T-helper 17 cell (primary cell): Measurements from ENCODE around the gene EPOP. TPM values are rescaled to one million over a fixed set of nuclear protein-coding genes. Genes with fewer than 3 reads are reported as not detected.
"Not testable (repeated sequence)": the region's sequence is repeated elsewhere in the genome, so short reads cannot be mapped to it uniquely, and the experiment has no call there.

ENCODE experiments used
- ATAC-seq: fragments of 150-1000 bp; cut with Tn5 transposase; 2 replicates; pipeline ENCODE4 v1.10.0; 2021; ENCODE audit warnings: mild to moderate bottlenecking, moderate library complexity
- DNase-seq, 3 donors: peaks; one replicate each; pipeline versions ENCODE4 v3.0.0 to v3.0.0-alpha.2; 2020 to 2021
- H3K9me3 ChIP-seq: one replicate; pipeline ENCODE4 v1.7.0; 2013; ENCODE audit warnings: low read length, mild to moderate bottlenecking; ENCODE audit not compliant: control insufficient read depth, poor library complexity, severe bottlenecking
- H3K27ac Mint-ChIP-seq: one replicate; pipeline ENCODE4 v1.8.0; 2022; ENCODE audit warnings: mild to moderate bottlenecking, moderate library complexity, mixed read lengths
- H3K27me3 Mint-ChIP-seq: one replicate; pipeline ENCODE4 v1.8.0; 2022; ENCODE audit warnings: mixed read lengths
- H3K36me3 Mint-ChIP-seq: one replicate; pipeline ENCODE4 v1.8.0; 2022; ENCODE audit warnings: low read depth, mixed read lengths
- H3K4me1 Mint-ChIP-seq: one replicate; pipeline ENCODE4 v1.8.0; 2022; ENCODE audit warnings: mild to moderate bottlenecking, mixed read lengths
- H3K4me3 Mint-ChIP-seq: one replicate; pipeline ENCODE4 v1.8.0; 2022; ENCODE audit warnings: mild to moderate bottlenecking, moderate library complexity, mixed read lengths
- total RNA-seq, 4 donors: library from RNA in 2 of 4; stranded (reverse) in 2 of 4; gene quantifications; one replicate each; pipeline ENCODE4 v1.2.3 and lab custom pipeline; 2022 to 2026

Gene EPOP
- total RNA-seq, 2 donors from 2014 or later = 0.60 to 1.1 TPM

DNA sequence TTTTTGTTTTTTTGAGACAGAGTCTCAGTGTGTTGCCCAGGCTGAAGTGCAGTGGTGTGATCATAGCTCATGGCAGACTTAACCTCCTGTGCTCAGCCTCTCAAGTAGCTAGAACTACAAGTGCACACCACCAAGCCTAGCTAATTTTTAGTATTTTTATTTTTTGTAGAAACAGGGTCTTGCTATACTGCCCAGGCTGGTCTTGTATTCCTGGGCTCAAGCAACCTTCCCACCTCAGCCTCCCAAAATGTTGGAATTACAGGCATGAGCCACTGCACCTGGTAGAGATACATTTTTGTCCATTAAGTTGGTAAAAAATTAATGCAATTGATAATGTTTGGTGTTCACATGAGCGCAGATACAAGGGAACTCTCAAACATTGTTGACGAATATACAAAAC, 46.8 kb downstream of the EPOP start:
- Mint-ChIP-seq H3K27ac (no peak overlapping the region), H3K4me1 (peaks cover 9% of the 10 kb centered on the region), H3K36me3 (no peaks in the 10 kb centered on the region), H3K27me3 (peaks cover 23% of the 10 kb centered on the region), H3K4me3 (no peak overlapping the region)
- no peaks in the 10 kb centered on the region for H3K9me3 ChIP-seq
- ATAC-seq = no peak
- DNase-seq = no peak

- H3K36me3 Mint-ChIP-seq, H3K4me1 Mint-ChIP-seq, H3K4me3 Mint-ChIP-seq, H3K27ac Mint-ChIP-seq, H3K9me3 ChIP-seq, DNase-seq, ATAC-seq: not testable (repeated sequence)
- peaks cover 36% of the 10 kb centered on the region for H3K27me3 Mint-ChIP-seq
These were observed 48.0 kb downstream of the EPOP start for GRCh38 chr17:38626606-38627226.

DNA sequence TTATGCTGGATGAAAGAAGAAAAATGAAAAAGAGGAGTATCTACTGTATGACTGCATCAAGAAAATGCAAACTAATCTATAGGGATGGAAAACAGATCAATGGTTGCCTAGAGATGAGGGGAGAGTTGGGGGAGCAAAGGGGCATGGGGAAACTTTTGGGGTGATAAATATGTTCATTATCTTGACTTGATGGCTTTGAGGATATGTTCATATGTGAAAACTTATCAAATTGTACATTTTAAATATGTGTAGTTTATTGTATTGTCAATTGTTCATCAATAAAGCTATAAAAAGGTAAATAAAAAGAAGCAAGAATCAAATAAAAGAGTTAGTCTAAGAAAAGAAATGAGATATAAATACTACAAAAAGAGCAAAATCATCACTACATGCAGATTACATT, 49.3 kb downstream of the EPOP start:
- no peaks in the 10 kb centered on the region for H3K9me3 ChIP-seq
- Mint-ChIP-seq H3K36me3 (peaks cover 4% of the 10 kb centered on the region), H3K4me1 (peaks cover 11% of the 10 kb centered on the region), H3K27me3 (peaks cover 48% of the 10 kb centered on the region), H3K4me3 (no peak overlapping the region), H3K27ac (no peak overlapping the region)
- DNase-seq (no peak), ATAC-seq (no peak)

GRCh38 chr17:38624782-38625355, 49.9 kb downstream of the EPOP start:
- peak overlapping the region; percentile 63 for H3K4me3 Mint-ChIP-seq

More at GRCh38 chr17:38624782-38625355, 49.9 kb downstream of the EPOP start:
- not testable (repeated sequence) for H3K27ac Mint-ChIP-seq, H3K9me3 ChIP-seq, H3K36me3 Mint-ChIP-seq, DNase-seq
- Mint-ChIP-seq H3K27me3 (peaks cover 51% of the 10 kb centered on the region), H3K4me1 (peaks cover 11% of the 10 kb centered on the region)
- ATAC-seq = peak; percentile 59

Other genes starting within 250 kb of the EPOP start
- gene ARHGAP23, start 246.5 kb downstream of the EPOP start, total RNA-seq = under 1 TPM; 0.39 to 0.47 TPM
- under 1 TPM; 0.26 to 0.52 TPM for gene SRCIN1, start 69.0 kb downstream of the EPOP start, total RNA-seq
- 100 to 1,000 TPM; 304 to 334 TPM for gene MLLT6, start 30.3 kb upstream of the EPOP start, total RNA-seq
- gene CISD3, start 55.4 kb upstream of the EPOP start, total RNA-seq = 10 to 100 TPM; 12.0 to 12.8 TPM
- not detected for gene PCGF2, start 73.4 kb upstream of the EPOP start, total RNA-seq
- gene PSMB3, start 77.8 kb upstream of the EPOP start, total RNA-seq = 10 to 100 TPM; 78.5 to 85.5 TPM
- 10 to 100 TPM; 28.2 to 33.5 TPM for gene PIP4K2B, start 124.6 kb upstream of the EPOP start, total RNA-seq
- 10 to 100 TPM; 69.6 to 88.5 TPM for gene CWC25, start 150.4 kb upstream of the EPOP start, total RNA-seq
- 1,000 to 10,000 TPM; 1,821 to 1,859 TPM for gene RPL23, start 178.8 kb upstream of the EPOP start, total RNA-seq
- gene LASP1, start 195.1 kb upstream of the EPOP start, total RNA-seq = 100 to 1,000 TPM; 106 to 115 TPM